Testis (tissue), 3 donors: ENCODE data around the gene RAMP3. TPM values are rescaled to one million over a fixed set of nuclear protein-coding genes. Genes with fewer than 3 reads are reported as not detected.

Source experiments
- DNase-seq: peaks from one replicate; pipeline ENCODE4 v3.0.0-alpha.2; 2019
- H3K27ac ChIP-seq, 2 donors: fragments of 200-600 bp; sonication (generic); one replicate each; pipeline ENCODE4 v1.5.1; 2019
- H3K27me3 ChIP-seq: fragments of 200-600 bp; sonication (generic); one replicate; pipeline ENCODE4 v1.5.1; 2019
- H3K36me3 ChIP-seq: fragments of 200-600 bp; sonication (generic); one replicate; pipeline ENCODE4 v1.5.1; 2017; ENCODE audit warnings: low read depth; ENCODE audit errors: missing control alignments
- H3K4me1 ChIP-seq: fragments of 200-600 bp; sonication (generic); one replicate; pipeline ENCODE4 v1.5.1; 2019
- H3K4me3 ChIP-seq, 2 donors: fragments of 200-600 bp; sonication (generic); one replicate each; pipeline ENCODE4 v1.5.1; 2017 to 2019
- H3K9me3 ChIP-seq: fragments of 200-600 bp; sonication (generic); one replicate; pipeline ENCODE4 v1.5.1; 2017
- POLR2A ChIP-seq: fragments of 450-650 bp; IDR thresholded peaks from one replicate; pipeline ENCODE4 v1.6.1; 2017; ENCODE audit warnings: antibody characterized with exemption, mild to moderate bottlenecking, moderate library complexity
- WGBS, 2 donors: methylation state at CpG; one replicate each; pipeline ENCODE4 v1.1.5; 2018; 5-methylcytosine and 5-hydroxymethylcytosine counted together
- intact Hi-C: fragments of 100-400 bp; cut with DNase I; formaldehyde crosslinking; loops from one replicate; pipeline ENCODE4 v1.15.1; 2023; ENCODE audit warnings: low total_unique reads
- polyA plus RNA-seq: library from polyadenylated mRNA; stranded (reverse); fragments of 350-450 nt; fragmentation: Illumina TruSeq; extraction: RNeasy Lipid Tissue Mini Kit (QIAGEN cat#74804); gene quantifications from one replicate; pipeline ENCODE4 v1.2.3, GENCODE V29; 2014; ENCODE audit warnings: low read depth, low replicate concordance; ENCODE audit not compliant: insufficient read depth
- total RNA-seq, 2 donors: library from RNA; depleted of rRNA; stranded (reverse); fragments of >200 nt; gene quantifications; one replicate each; pipeline ENCODE4 v1.2.3, GENCODE V29; 2016
- TF ChIP-seq, protein P1 (sequence below), 3 experiments: fragments of 450-650 bp in 2 of 3; fragments of 200-600 bp in 1 of 3; sonication (generic) in 1 of 3; IDR thresholded peaks; one replicate each; pipeline ENCODE4 v1.5.1; 2016 to 2019; ENCODE audit warnings: antibody characterized with exemption in 3 of 3, mild to moderate bottlenecking in 2 of 3, moderate library complexity in 1 of 3

RAMP3 gene
- total and polyA plus RNA-seq, 3 donors from 2014 or later: 9.1 to 23.8 (median 17.0) TPM

DNA sequence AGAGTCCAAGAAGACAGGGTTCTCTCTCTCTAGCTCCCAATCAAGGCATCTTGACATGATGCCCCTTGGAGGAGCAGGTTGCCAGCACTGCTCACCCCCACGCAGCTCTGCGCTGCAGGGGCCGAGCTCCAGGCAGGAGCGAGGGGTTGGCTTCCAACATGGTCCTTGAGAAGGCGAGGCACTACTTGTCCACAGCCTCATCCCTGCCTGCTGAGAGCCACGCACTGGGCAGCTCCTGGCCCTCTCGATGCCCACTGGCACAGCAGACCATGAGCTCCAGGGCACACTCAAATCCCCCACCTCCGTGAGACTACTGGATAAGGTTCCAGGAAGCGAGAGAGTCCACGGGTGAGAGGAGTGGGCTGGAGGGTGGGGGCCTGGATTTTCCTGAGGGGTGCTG, 31.1 kb downstream of the RAMP3 start:
- H3K27me3 ChIP-seq: no peaks in the 10 kb centered on the region
- no peak overlapping the region for H3K27ac ChIP-seq
- H3K36me3 ChIP-seq: no peaks in the 10 kb centered on the region
- H3K9me3 ChIP-seq: no peaks in the 10 kb centered on the region
- H3K4me1 ChIP-seq: no peaks in the 10 kb centered on the region
- intact Hi-C loops: no loop called here
- TF ChIP-seq POLR2A: no peak
- TF ChIP-seq, protein P1, sequence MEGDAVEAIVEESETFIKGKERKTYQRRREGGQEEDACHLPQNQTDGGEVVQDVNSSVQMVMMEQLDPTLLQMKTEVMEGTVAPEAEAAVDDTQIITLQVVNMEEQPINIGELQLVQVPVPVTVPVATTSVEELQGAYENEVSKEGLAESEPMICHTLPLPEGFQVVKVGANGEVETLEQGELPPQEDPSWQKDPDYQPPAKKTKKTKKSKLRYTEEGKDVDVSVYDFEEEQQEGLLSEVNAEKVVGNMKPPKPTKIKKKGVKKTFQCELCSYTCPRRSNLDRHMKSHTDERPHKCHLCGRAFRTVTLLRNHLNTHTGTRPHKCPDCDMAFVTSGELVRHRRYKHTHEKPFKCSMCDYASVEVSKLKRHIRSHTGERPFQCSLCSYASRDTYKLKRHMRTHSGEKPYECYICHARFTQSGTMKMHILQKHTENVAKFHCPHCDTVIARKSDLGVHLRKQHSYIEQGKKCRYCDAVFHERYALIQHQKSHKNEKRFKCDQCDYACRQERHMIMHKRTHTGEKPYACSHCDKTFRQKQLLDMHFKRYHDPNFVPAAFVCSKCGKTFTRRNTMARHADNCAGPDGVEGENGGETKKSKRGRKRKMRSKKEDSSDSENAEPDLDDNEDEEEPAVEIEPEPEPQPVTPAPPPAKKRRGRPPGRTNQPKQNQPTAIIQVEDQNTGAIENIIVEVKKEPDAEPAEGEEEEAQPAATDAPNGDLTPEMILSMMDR (IDR thresholded peaks at IDR 0.05): no peak
- 80 to 89% methylated on average over 7 to 9 of the region's 10 CpGs for WGBS, 2 donors
- no peak for DNase-seq
- H3K4me3 ChIP-seq: no peak overlapping the region

DNA sequence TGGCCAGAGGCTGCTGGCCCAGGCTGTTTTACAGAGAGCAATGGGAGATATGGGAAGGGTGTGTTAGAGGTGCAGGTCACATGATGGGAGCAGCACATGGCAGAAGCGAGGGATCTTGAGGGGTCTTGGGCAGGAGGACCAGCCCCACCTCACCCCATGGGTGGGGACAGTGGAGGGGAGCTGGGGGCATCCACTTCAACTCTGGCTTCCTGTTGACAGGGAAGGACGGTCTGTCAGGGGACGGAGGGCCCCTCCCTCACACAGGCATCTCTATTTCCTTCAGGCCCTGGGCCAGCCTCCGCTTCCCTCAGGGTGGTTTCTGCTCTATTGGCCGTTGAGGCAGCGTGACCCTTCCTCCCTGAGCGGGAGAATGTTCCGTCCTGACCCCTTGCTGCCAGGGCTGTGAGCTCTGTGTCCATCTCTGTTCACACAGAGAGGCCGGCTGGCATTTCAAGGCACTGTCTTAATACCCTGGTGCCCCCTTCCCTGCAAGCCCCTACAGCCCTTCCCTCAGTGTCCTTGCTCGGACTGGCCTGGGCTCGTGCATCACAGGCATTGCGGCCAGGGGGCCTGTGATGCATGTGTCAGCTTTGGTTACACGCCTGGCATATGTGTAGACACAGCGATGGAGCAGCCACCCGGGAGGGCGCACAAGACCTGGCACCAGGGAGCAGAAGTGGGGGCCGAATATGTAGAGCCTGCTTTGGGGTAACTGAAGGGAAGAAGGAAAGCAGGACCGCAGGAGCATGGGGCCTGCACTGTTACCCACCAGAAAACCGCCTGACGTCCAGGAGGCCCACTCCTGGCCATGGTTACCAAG, 31.8 kb downstream of the RAMP3 start:
- no peak for TF ChIP-seq POLR2A
- TF ChIP-seq, protein P1 (IDR thresholded peaks at IDR 0.05): no peak
- Histone ChIP-seq H3K36me3 (no peaks in the 10 kb centered on the region), H3K27ac (no peak overlapping the region), H3K4me3 (no peak overlapping the region), H3K9me3 (no peaks in the 10 kb centered on the region), H3K4me1 (no peaks in the 10 kb centered on the region), H3K27me3 (no peaks in the 10 kb centered on the region)
- DNase-seq: no peak
- intact Hi-C loops: no loop called here
- 89 to 91% methylated on average over 17 to 20 of the region's 20 CpGs for WGBS, 2 donors

DNA sequence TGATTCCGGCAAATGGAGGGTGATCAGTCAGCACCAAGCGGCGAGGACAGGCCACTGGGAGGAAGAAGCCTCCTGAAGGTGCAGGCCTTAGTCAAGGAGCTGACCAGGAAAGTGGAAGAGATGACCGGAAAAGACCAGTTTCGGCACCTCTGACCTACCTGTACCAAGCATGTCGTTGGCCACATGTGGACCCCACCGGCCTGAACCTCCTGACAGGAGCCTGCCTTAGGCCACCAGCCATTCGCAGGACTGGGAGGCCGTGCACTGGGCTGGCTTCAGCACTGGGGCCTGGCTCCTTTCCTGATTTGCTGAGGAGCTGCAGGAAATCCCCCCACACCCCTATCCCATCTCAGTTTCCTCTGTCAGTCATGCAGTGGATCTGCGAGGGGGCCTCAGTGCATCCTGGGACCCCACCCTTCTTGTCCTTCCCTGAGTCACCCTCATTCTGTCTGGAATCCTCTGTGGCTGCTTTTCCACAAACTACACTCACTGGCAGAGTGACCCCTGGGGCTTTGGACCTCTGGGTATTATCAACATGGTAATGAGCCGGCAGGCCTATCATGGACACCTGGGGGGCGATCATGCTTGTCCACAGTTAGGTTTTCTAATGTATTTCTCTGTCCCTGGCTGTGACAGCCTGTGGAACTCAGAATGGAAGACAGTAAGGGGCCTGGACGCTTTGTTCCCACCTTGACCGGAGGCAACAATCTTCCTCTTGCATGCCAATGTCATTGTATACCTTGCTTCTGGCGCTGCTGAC, 33.0 kb downstream of the RAMP3 start:
- TF ChIP-seq, protein P1 (IDR thresholded peaks at IDR 0.05): no peak
- TF ChIP-seq POLR2A: no peak
- H3K4me1 ChIP-seq: no peaks in the 10 kb centered on the region
- no peaks in the 10 kb centered on the region for H3K27me3 ChIP-seq
- no peak overlapping the region for H3K27ac ChIP-seq
- H3K4me3 ChIP-seq: no peak overlapping the region
- H3K36me3 ChIP-seq: no peaks in the 10 kb centered on the region
- H3K9me3 ChIP-seq: no peaks in the 10 kb centered on the region
- intact Hi-C loops: no loop called here
- DNase-seq: no peak
- 87 to 89% methylated on average over 15 of the region's 15 CpGs for WGBS, 2 donors

DNA sequence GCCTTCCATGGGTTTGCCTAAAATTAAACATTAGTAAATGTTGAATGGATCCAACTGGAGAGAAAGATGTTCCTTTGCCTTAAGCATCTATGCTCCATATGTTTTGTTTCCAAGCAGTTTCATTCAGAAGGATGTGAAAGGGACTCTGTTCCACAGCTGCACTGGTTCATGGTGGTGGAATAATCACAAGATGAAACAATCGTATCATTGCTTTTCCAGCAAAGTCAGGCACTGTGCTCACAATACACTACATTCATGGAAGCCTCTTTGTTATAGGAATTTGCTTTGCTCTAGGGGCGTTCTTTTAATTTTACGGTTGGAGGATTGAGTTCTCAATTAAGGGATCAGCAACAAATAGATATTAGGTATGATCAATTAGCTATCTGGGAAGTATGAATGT, 33.8 kb downstream of the RAMP3 start:
- no peaks in the 10 kb centered on the region for H3K27me3 ChIP-seq
- no peak for DNase-seq
- no peaks in the 10 kb centered on the region for H3K36me3 ChIP-seq
- H3K4me1 ChIP-seq: no peaks in the 10 kb centered on the region
- 79 to 87% methylated on average over 3 of the region's 3 CpGs for WGBS, 2 donors
- TF ChIP-seq POLR2A: no peak
- TF ChIP-seq, protein P1 (IDR thresholded peaks at IDR 0.05): no peak
- no peak overlapping the region for H3K27ac ChIP-seq
- H3K4me3 ChIP-seq: no peak overlapping the region
- intact Hi-C loops: no loop called here
- H3K9me3 ChIP-seq: no peaks in the 10 kb centered on the region
